ENCODE results near the gene HSFX3. TPM values are rescaled to one million over a fixed set of nuclear protein-coding genes. Genes with fewer than 3 reads are reported as not detected.
"Not testable (repeated sequence)": the region's sequence is repeated elsewhere in the genome, so short reads cannot be mapped to it uniquely, and the experiment has no call there.

HSFX3 gene
- polyA plus RNA-seq, 3 donors: not detected

DNA sequence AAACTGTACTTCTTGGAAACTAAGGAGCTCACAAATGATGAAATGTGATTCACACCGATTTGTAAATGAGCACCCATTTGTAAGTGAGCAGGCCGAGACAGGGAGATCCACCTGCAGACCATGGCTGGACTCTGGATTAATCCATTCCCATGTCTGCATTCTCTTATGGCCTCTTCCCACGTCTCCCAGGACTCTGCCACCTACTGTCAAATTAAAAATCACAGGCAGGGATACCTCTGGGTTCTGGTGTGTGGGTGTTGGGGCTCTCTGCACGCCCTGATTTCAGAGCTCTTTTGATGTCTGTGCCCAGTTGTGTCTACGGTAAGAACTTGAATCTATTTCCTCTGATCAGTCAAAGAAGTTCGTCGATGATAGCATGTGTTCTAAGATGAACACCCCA lies 41.3 kb upstream of the HSFX3 start:
- no CpG with 5 or more reads among the region's 7 CpGs for WGBS (ENCODE audit: insufficient coverage)
- H3K27ac ChIP-seq (ENCODE audit: low read depth in 1 of 2, low read length in 2 of 2); H3K27me3 ChIP-seq (ENCODE audit: control insufficient read depth in 2 of 2, insufficient read depth in 2 of 2, low read length in 2 of 2); H3K4me1 Mint-ChIP-seq; H3K4me1 ChIP-seq (ENCODE audit: control insufficient read depth in 1 of 2, insufficient read depth in 2 of 2, low read length in 2 of 2); H3K9me3 ChIP-seq (replicated peaks in 1 of 2; ENCODE audit: control insufficient read depth in 1 of 2, insufficient read depth in 1 of 2, low read length in 2 of 2); H3K27me3 Mint-ChIP-seq (ENCODE audit: low read depth in 3 of 3); DNase-seq; intact Hi-C loops (cut with micrococcal nuclease); H3K4me3 ChIP-seq (replicated peaks in 1 of 3; ENCODE audit: low read depth in 2 of 3, low read length in 3 of 3); H4K20me1 ChIP-seq (ENCODE audit: insufficient read depth, low read length); H3K27ac Mint-ChIP-seq; H3K36me3 Mint-ChIP-seq; H3K4me2 ChIP-seq (replicated peaks; ENCODE audit: extremely low read depth, low read length, poor library complexity, severe bottlenecking); H3K36me3 ChIP-seq (replicated peaks in 1 of 2; ENCODE audit: control insufficient read depth in 1 of 2, insufficient read depth in 2 of 2, low read length in 2 of 2); H2AFZ ChIP-seq (ENCODE audit: insufficient read depth, low read depth, low read length, poor library complexity, severe bottlenecking); H3K79me2 ChIP-seq (ENCODE audit: insufficient read depth, low read length); H3K9ac ChIP-seq (ENCODE audit: insufficient read depth, low read length, poor library complexity, severe bottlenecking); H3K4me3 Mint-ChIP-seq; H3K9me3 Mint-ChIP-seq: not testable (repeated sequence)

DNA sequence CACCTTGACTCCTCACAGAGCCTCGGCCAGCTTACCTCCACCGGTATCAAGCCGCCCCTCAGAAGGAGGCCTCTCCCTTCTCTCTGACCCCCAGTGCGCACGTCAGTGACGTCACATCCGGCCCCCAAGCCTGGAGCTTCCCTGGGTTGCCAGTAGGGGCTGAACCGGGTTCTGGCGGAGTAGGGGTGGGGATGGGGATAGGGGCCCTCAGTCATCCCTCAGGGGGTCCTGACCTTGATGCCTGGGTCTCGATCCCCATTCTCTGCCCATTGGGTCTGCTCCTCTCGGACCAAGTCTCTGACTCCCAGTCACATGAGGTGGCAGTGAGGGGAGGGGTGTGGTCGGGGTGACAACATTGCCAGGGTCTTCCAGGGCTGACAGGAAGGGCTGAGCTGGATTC lies 37.6 kb upstream of the HSFX3 start, which contains the start of gene MAGEA9B:
Gene MAGEA9B, minus strand, starts transcription at position 101 of the 400 bp plus-strand sequence. CDS start 4,280 bp downstream, outside the sequence.
- intact Hi-C loops (cut with micrococcal nuclease); H3K4me3 Mint-ChIP-seq; H3K27ac Mint-ChIP-seq; H3K27me3 Mint-ChIP-seq (ENCODE audit: low read depth in 3 of 3); DNase-seq; H3K4me1 ChIP-seq (ENCODE audit: control insufficient read depth in 1 of 2, insufficient read depth in 2 of 2, low read length in 2 of 2); H3K9me3 Mint-ChIP-seq; H3K4me1 Mint-ChIP-seq; H4K20me1 ChIP-seq (ENCODE audit: insufficient read depth, low read length); H3K4me2 ChIP-seq (replicated peaks; ENCODE audit: extremely low read depth, low read length, poor library complexity, severe bottlenecking); H3K4me3 ChIP-seq (replicated peaks in 1 of 3; ENCODE audit: low read depth in 2 of 3, low read length in 3 of 3); H3K79me2 ChIP-seq (ENCODE audit: insufficient read depth, low read length); H3K36me3 ChIP-seq (replicated peaks in 1 of 2; ENCODE audit: control insufficient read depth in 1 of 2, insufficient read depth in 2 of 2, low read length in 2 of 2); H3K27me3 ChIP-seq (ENCODE audit: control insufficient read depth in 2 of 2, insufficient read depth in 2 of 2, low read length in 2 of 2); H3K27ac ChIP-seq (ENCODE audit: low read depth in 1 of 2, low read length in 2 of 2); H2AFZ ChIP-seq (ENCODE audit: insufficient read depth, low read depth, low read length, poor library complexity, severe bottlenecking); H3K9ac ChIP-seq (ENCODE audit: insufficient read depth, low read length, poor library complexity, severe bottlenecking); H3K9me3 ChIP-seq (replicated peaks in 1 of 2; ENCODE audit: control insufficient read depth in 1 of 2, insufficient read depth in 1 of 2, low read length in 2 of 2); H3K36me3 Mint-ChIP-seq: not testable (repeated sequence)
- no CpG with 5 or more reads among the region's 12 CpGs for WGBS (ENCODE audit: insufficient coverage)

DNA sequence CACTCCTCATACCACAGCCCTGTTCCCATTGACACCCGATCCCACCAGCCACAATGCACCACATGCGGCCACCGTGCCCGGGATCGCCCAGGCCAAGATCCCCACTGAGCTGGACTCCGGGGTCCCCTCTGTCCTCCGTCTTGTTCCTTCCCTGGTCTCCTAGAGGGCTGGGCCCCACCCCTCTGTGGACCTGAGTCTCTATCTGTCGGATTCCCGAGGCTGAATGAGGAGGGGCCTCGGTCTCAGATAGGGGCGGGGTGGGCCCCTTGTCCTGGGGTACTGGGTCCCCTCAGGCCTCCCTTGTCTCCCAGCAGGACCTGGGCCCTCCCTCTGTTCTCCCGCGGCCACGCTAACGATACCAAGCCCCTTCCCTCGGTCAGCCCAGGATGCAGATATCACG lies 35.9 kb upstream of the HSFX3 start:
- H3K27me3 Mint-ChIP-seq (ENCODE audit: low read depth in 3 of 3); H3K27ac Mint-ChIP-seq; H3K4me1 Mint-ChIP-seq; H3K27ac ChIP-seq (ENCODE audit: low read depth in 1 of 2, low read length in 2 of 2); H3K79me2 ChIP-seq (ENCODE audit: insufficient read depth, low read length); H3K9me3 ChIP-seq (replicated peaks in 1 of 2; ENCODE audit: control insufficient read depth in 1 of 2, insufficient read depth in 1 of 2, low read length in 2 of 2); intact Hi-C loops (cut with micrococcal nuclease); H3K36me3 ChIP-seq (replicated peaks in 1 of 2; ENCODE audit: control insufficient read depth in 1 of 2, insufficient read depth in 2 of 2, low read length in 2 of 2); H2AFZ ChIP-seq (ENCODE audit: insufficient read depth, low read depth, low read length, poor library complexity, severe bottlenecking); DNase-seq; H3K4me2 ChIP-seq (replicated peaks; ENCODE audit: extremely low read depth, low read length, poor library complexity, severe bottlenecking); H3K9ac ChIP-seq (ENCODE audit: insufficient read depth, low read length, poor library complexity, severe bottlenecking); H3K4me1 ChIP-seq (ENCODE audit: control insufficient read depth in 1 of 2, insufficient read depth in 2 of 2, low read length in 2 of 2); H3K9me3 Mint-ChIP-seq; H3K4me3 ChIP-seq (replicated peaks in 1 of 3; ENCODE audit: low read depth in 2 of 3, low read length in 3 of 3); H3K36me3 Mint-ChIP-seq; H3K27me3 ChIP-seq (ENCODE audit: control insufficient read depth in 2 of 2, insufficient read depth in 2 of 2, low read length in 2 of 2); H3K4me3 Mint-ChIP-seq; H4K20me1 ChIP-seq (ENCODE audit: insufficient read depth, low read length): not testable (repeated sequence)
- WGBS (ENCODE audit: insufficient coverage): no CpG with 5 or more reads among the region's 17 CpGs

- H3K27me3 ChIP-seq (ENCODE audit: control insufficient read depth in 2 of 2, insufficient read depth in 2 of 2, low read length in 2 of 2); H3K4me1 Mint-ChIP-seq; H3K9me3 Mint-ChIP-seq; H3K36me3 ChIP-seq (replicated peaks in 1 of 2; ENCODE audit: control insufficient read depth in 1 of 2, insufficient read depth in 2 of 2, low read length in 2 of 2); H3K27ac Mint-ChIP-seq; H3K9ac ChIP-seq (ENCODE audit: insufficient read depth, low read length, poor library complexity, severe bottlenecking); H3K4me1 ChIP-seq (ENCODE audit: control insufficient read depth in 1 of 2, insufficient read depth in 2 of 2, low read length in 2 of 2); H3K4me2 ChIP-seq (replicated peaks; ENCODE audit: extremely low read depth, low read length, poor library complexity, severe bottlenecking); H4K20me1 ChIP-seq (ENCODE audit: insufficient read depth, low read length); DNase-seq; H3K36me3 Mint-ChIP-seq; H3K79me2 ChIP-seq (ENCODE audit: insufficient read depth, low read length); H3K27me3 Mint-ChIP-seq (ENCODE audit: low read depth in 3 of 3); H3K27ac ChIP-seq (ENCODE audit: low read depth in 1 of 2, low read length in 2 of 2); H3K9me3 ChIP-seq (replicated peaks in 1 of 2; ENCODE audit: control insufficient read depth in 1 of 2, insufficient read depth in 1 of 2, low read length in 2 of 2); H3K4me3 ChIP-seq (replicated peaks in 1 of 3; ENCODE audit: low read depth in 2 of 3, low read length in 3 of 3); H2AFZ ChIP-seq (ENCODE audit: insufficient read depth, low read depth, low read length, poor library complexity, severe bottlenecking); H3K4me3 Mint-ChIP-seq; intact Hi-C loops (cut with micrococcal nuclease): not testable (repeated sequence)
- no CpG with 5 or more reads among the region's 1 CpG for WGBS (ENCODE audit: insufficient coverage)
Measured at GRCh38 chrX:149573456-149573855, 23.7 kb upstream of the HSFX3 start.

All from CD14-positive monocyte (primary cell).